ENCODE results near the gene SHISA3.

The SHISA3 gene

GRCh38 chr4:42392436-42392835, 4.9 kb upstream of the SHISA3 start:
- DNase-seq = no peak

- no peak for DNase-seq
Observed at GRCh38 chr4:42395595-42395994, 1.7 kb upstream of the SHISA3 start.

GRCh38 chr4:42396361-42396751, 932 bp upstream of the SHISA3 start:
- no peak for DNase-seq

GRCh38 chr4:42397635-42398170, 415 bp downstream of the SHISA3 start:
- peak; percentile 39 for DNase-seq

- DNase-seq = peak; percentile 39
Observed at GRCh38 chr4:42398171-42398870, 1.0 kb downstream of the SHISA3 start.

GRCh38 chr4:42398871-42399331, 1.6 kb downstream of the SHISA3 start:
- DNase-seq = peak; percentile 9

- DNase-seq = peak; percentile 3
Observed at GRCh38 chr4:42399393-42399792, 2.1 kb downstream of the SHISA3 start.

GRCh38 chr4:42401171-42401570, 3.9 kb downstream of the SHISA3 start:
- peak; percentile 40 for DNase-seq

GRCh38 chr4:42404001-42404400, 6.7 kb downstream of the SHISA3 start:
- DNase-seq = peak; percentile 13

GRCh38 chr4:42410446-42410845, 13.2 kb downstream of the SHISA3 start:
- no peak for DNase-seq

GRCh38 chr4:42411803-42412202, 14.5 kb downstream of the SHISA3 start:
- no peak for DNase-seq

- no peak for DNase-seq
Observed at GRCh38 chr4:42412251-42412650, 15.0 kb downstream of the SHISA3 start.

GRCh38 chr4:42415281-42415680, 18.0 kb downstream of the SHISA3 start:
- no peak for DNase-seq

GRCh38 chr4:42416017-42416416, 18.7 kb downstream of the SHISA3 start:
- DNase-seq = no peak

GRCh38 chr4:42417550-42417949, 20.3 kb downstream of the SHISA3 start:
- DNase-seq = no peak

- no peak for DNase-seq
Observed at GRCh38 chr4:42420140-42420539, 22.9 kb downstream of the SHISA3 start.

GRCh38 chr4:42425146-42426065, 28.1 kb downstream of the SHISA3 start:
- no peak for DNase-seq

GRCh38 chr4:42428036-42428435, 30.7 kb downstream of the SHISA3 start:
- DNase-seq = no peak

GRCh38 chr4:42436928-42437565, 39.8 kb downstream of the SHISA3 start:
- no peak for DNase-seq

GRCh38 chr4:42440083-42440482, 42.8 kb downstream of the SHISA3 start:
- DNase-seq = no peak

- no peak for DNase-seq
Observed at GRCh38 chr4:42442601-42443000, 45.3 kb downstream of the SHISA3 start.

- no peak for DNase-seq
Observed at GRCh38 chr4:42445038-42445437, 47.8 kb downstream of the SHISA3 start.

- peak; percentile 4 for DNase-seq
Observed at GRCh38 chr4:42446823-42447222, 49.5 kb downstream of the SHISA3 start.
